Activated B cell treated with CpG ODN at 0.5 μM for 24 hours (primary cell): ENCODE measurements around the gene NDST4. TPM values are rescaled to one million over a fixed set of nuclear protein-coding genes. Genes with fewer than 3 reads are reported as not detected.

Source experiments
- ATAC-seq: fragments of 200-7000 bp; cut with Tn5 transposase; one replicate; pipeline ENCODE4 v1.10.0; 2021; ENCODE audit warnings: low read depth, mild to moderate bottlenecking, moderate library complexity
- CTCF ChIA-PET: fragments of 350-600 bp; sonication (Branson Sonifier 250); formaldehyde crosslinking; loops from one replicate; lab custom pipeline; 2021; ENCODE audit warnings: antibody characterized with exemption; lab: Charles Lee
- POLR2A ChIA-PET: fragments of 350-600 bp; sonication (Branson Sonifier 250); formaldehyde crosslinking; loops from one replicate; lab custom pipeline; 2021; ENCODE audit warnings: antibody characterized with exemption; lab: Charles Lee
- DNase-seq: peaks from one replicate; pipeline ENCODE4 v3.0.0; 2022
- H3K27ac Mint-ChIP-seq: one replicate; pipeline ENCODE4 v1.8.0; 2020; ENCODE audit warnings: mixed read lengths
- H3K27me3 Mint-ChIP-seq: one replicate; pipeline ENCODE4 v1.8.0; 2021; ENCODE audit warnings: mixed read lengths
- H3K36me3 Mint-ChIP-seq: one replicate; pipeline ENCODE4 v1.8.0; 2021; ENCODE audit warnings: low read depth, mixed read lengths
- H3K4me1 Mint-ChIP-seq: one replicate; pipeline ENCODE4 v1.8.0; 2021; ENCODE audit warnings: mixed read lengths
- H3K4me3 Mint-ChIP-seq: one replicate; pipeline ENCODE4 v1.8.0; 2020; ENCODE audit warnings: mild to moderate bottlenecking, mixed read lengths
- H3K9me3 Mint-ChIP-seq: one replicate; pipeline ENCODE4 v1.8.0; 2020; ENCODE audit warnings: mixed read lengths
- intact Hi-C: fragments of 100-400 bp; cut with micrococcal nuclease; formaldehyde crosslinking; loops from one replicate; pipeline ENCODE4 v1.15.1; 2024
- total RNA-seq: library from RNA; stranded (reverse); gene quantifications from 2 replicates; pipeline ENCODE4 v1.2.3, GENCODE V29; 2022
- TF ChIP-seq, protein P1 (sequence below): fragments of 200-600 bp; IDR thresholded peaks from one replicate; pipeline ENCODE4 v1.8.0; 2022; ENCODE audit warnings: antibody characterized with exemption, mild to moderate bottlenecking

The NDST4 gene
- total RNA-seq, 1 donor from 2014 or later, result not detected

DNA sequence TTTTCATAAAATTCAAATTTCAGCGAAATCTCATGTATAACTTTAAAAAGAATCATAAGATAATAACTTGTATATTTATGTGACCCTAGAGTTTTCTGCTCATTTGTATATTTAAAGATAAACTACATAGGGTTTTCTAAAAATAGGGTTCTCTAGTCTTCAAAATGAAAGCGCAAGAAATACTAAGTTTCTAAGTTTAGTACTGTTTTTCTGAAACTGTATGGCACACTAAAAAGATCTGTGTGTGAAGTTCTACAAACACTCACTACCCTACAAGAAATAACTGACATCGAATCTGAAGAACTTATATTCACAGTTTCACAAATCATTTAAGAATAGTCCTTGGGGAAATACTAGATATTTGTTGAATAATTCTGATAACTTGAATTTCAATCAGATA lies 38.7 kb upstream of the NDST4 start:
- H3K4me3 Mint-ChIP-seq, result no peak overlapping the region
- ATAC-seq (no peak), DNase-seq (no peak)
- peaks cover 5% of the 10 kb centered on the region for H3K4me1 Mint-ChIP-seq
- CTCF ChIA-PET, result no interaction called here
- no peaks in the 10 kb centered on the region for H3K27me3 Mint-ChIP-seq
- TF ChIP-seq, protein P1, sequence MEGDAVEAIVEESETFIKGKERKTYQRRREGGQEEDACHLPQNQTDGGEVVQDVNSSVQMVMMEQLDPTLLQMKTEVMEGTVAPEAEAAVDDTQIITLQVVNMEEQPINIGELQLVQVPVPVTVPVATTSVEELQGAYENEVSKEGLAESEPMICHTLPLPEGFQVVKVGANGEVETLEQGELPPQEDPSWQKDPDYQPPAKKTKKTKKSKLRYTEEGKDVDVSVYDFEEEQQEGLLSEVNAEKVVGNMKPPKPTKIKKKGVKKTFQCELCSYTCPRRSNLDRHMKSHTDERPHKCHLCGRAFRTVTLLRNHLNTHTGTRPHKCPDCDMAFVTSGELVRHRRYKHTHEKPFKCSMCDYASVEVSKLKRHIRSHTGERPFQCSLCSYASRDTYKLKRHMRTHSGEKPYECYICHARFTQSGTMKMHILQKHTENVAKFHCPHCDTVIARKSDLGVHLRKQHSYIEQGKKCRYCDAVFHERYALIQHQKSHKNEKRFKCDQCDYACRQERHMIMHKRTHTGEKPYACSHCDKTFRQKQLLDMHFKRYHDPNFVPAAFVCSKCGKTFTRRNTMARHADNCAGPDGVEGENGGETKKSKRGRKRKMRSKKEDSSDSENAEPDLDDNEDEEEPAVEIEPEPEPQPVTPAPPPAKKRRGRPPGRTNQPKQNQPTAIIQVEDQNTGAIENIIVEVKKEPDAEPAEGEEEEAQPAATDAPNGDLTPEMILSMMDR, result no peak
- POLR2A ChIA-PET, result no interaction called here
- H3K27ac Mint-ChIP-seq, result no peak overlapping the region
- no peaks in the 10 kb centered on the region for H3K36me3 Mint-ChIP-seq
- H3K9me3 Mint-ChIP-seq, result no peaks in the 10 kb centered on the region
- intact Hi-C loops, result no loop called here

DNA sequence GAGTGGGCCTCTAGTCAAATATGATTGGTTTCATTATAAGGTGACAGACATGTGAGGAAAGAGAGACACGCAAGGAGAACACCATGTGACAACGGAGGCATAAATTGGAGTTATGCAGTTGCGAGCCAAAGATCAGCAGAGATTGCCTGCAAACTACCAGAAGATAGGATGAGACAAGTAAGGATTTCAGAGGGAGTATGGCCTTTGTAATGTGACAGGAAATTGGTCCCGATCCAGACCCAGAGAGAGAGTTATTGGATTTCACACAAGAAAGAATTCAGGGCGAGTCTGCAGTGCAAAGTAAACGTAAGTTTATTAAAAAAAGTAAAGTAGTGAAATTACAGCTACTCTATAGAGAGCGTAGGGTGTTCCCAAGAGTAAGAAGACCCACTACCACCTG lies 35.7 kb upstream of the NDST4 start:
- Mint-ChIP-seq H3K4me3 (no peak overlapping the region), H3K4me1 (no peaks in the 10 kb centered on the region), H3K9me3 (no peaks in the 10 kb centered on the region), H3K36me3 (no peaks in the 10 kb centered on the region), H3K27ac (no peak overlapping the region), H3K27me3 (no peaks in the 10 kb centered on the region)
- TF ChIP-seq, protein P1, result no peak
- DNase-seq (no peak), ATAC-seq (no peak)
- intact Hi-C loops, result no loop called here
- ChIA-PET CTCF (no interaction called here), POLR2A (no interaction called here)

DNA sequence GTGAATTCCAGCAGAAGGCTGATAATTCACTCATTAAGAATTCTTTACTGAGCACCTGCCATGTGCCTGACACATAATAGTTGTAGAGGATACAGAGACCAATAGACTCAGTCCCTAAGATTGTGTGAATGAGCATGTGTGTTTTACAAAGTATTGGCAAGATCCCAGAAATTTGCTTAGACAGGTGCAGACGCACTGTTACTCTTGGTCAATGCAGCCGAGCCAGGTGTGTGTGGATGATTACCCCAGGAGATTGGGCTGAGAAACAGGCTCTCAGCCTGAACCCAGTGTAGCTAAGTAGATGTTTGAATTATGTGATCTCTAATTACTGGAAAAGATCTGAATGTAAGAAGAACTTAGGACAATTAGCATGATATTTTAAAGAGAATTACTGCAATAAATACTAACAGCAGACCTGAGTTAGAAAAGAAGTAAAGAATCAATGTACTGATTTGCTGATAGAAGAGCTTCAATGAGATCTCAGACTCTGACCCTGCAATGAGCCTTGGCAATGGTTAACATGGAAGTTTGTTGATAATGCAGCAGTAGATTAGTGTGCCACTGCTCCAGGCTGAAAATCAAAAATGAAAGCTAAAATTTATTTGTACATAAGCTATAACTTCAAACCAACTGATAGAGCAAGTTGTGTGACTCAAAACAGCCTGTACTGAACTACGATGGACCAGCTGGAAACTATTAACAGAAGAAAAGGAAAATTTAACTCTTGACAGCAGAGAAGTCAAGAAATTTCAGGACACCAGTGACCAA lies 32.2 kb upstream of the NDST4 start:
- TF ChIP-seq, protein P1, result no peak
- Mint-ChIP-seq H3K27me3 (no peaks in the 10 kb centered on the region), H3K4me1 (no peaks in the 10 kb centered on the region)

DNA sequence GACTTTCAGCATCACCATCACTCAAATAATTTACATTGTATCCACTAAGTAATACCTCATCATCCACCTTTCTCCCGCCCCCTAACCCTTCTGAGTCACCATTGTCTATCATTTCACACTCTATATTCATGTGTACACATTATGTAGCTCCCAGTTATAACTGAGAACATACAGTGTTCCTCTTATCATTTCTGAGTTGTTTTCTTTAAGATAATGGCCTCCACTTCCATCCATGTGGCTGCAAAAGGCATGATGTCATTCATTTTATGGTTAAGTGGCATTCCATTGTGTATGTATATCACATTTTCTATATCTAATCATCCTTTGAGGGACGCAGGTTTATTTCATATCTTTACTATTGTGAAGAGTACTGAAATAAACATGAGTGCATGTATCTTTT lies 14.6 kb upstream of the NDST4 start:
- Mint-ChIP-seq H3K9me3 (no peaks in the 10 kb centered on the region), H3K36me3 (no peaks in the 10 kb centered on the region), H3K27ac (no peak overlapping the region), H3K4me1 (no peaks in the 10 kb centered on the region), H3K27me3 (no peaks in the 10 kb centered on the region), H3K4me3 (no peak overlapping the region)
- TF ChIP-seq, protein P1, result no peak
- no peak for DNase-seq
- ChIA-PET CTCF (no interaction called here), POLR2A (no interaction called here)
- intact Hi-C loops, result no loop called here
- ATAC-seq, result no peak

More for the DNA sequence above, 32.2 kb upstream of the NDST4 start:
- Mint-ChIP-seq H3K36me3 (no peaks in the 10 kb centered on the region), H3K27ac (no peak overlapping the region), H3K4me3 (no peak overlapping the region), H3K9me3 (no peaks in the 10 kb centered on the region)
- intact Hi-C loops, result no loop called here
- CTCF ChIA-PET, result no interaction called here
- DNase-seq (no peak), ATAC-seq (no peak)
- POLR2A ChIA-PET, result no interaction called here

DNA sequence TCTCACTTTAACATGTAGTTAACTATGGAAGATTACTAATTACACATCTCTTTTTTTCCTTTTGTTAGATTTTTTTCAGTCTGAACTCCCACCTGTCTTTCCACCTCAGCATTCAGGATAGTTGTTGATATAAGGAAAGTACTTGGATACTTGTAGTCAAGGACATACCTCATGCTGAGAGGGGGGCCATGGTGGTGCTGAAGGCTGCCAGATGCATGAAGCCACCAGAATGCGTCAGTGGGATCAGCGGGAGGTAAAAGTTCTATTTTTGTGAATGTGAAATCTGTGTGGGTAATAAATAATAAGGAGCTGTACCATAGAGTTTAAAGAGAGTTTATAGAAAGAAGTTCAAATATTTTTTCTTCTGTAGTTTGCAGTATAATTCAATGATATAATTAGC lies 13.1 kb upstream of the NDST4 start:
- ATAC-seq (no peak), DNase-seq (no peak)
- intact Hi-C loops, result no loop called here
- H3K27ac Mint-ChIP-seq, result no peak overlapping the region
- H3K4me1 Mint-ChIP-seq, result no peaks in the 10 kb centered on the region
- POLR2A ChIA-PET, result no interaction called here
- H3K36me3 Mint-ChIP-seq, result no peaks in the 10 kb centered on the region
- H3K4me3 Mint-ChIP-seq, result no peak overlapping the region
- H3K27me3 Mint-ChIP-seq, result no peaks in the 10 kb centered on the region
- CTCF ChIA-PET, result no interaction called here
- no peaks in the 10 kb centered on the region for H3K9me3 Mint-ChIP-seq
- TF ChIP-seq, protein P1, result no peak
